Astrocyte (in vitro differentiated cells and primary cell): Measurements from ENCODE around the gene PDLIM5. TPM values are rescaled to one million over a fixed set of nuclear protein-coding genes. Genes with fewer than 3 reads are reported as not detected.

Experiments
- DNase-seq: peaks from one replicate; pipeline ENCODE4 v3.0.0-alpha.2; 2010; ENCODE audit warnings: low read depth
- FAIRE-seq: peaks from 2 replicates; lab custom pipeline; 2011; peaks lifted over from hg19 to GRCh38; lab: Jason Lieb, UNC
- H2AFZ ChIP-seq: 2 replicates; pipeline ENCODE4 v1.6.0; 2012; ENCODE audit warnings: low read depth, low read length, inconsistent platforms
- H3K27ac ChIP-seq: 2 replicates; pipeline ENCODE4 v1.5.1; 2011; ENCODE audit warnings: low read depth, low read length, inconsistent platforms
- H3K27me3 ChIP-seq: 2 replicates; pipeline ENCODE4 v1.6.0; 2011; ENCODE audit warnings: low read length, inconsistent platforms; ENCODE audit not compliant: insufficient read depth
- H3K36me3 ChIP-seq: 2 replicates; pipeline ENCODE4 v1.5.1; 2011; ENCODE audit warnings: low read length, inconsistent platforms; ENCODE audit not compliant: insufficient read depth
- H3K4me1 ChIP-seq: 2 replicates; pipeline ENCODE4 v1.5.1; 2011; ENCODE audit warnings: low read length, inconsistent platforms; ENCODE audit not compliant: insufficient read depth
- H3K4me2 ChIP-seq: 2 replicates; pipeline ENCODE4 v1.6.0; 2012; ENCODE audit warnings: low read length, inconsistent platforms
- H3K4me3 ChIP-seq: 2 replicates; pipeline ENCODE4 v1.5.1; 2011; ENCODE audit warnings: low read depth, mild to moderate bottlenecking, low read length, inconsistent platforms; ENCODE audit not compliant: insufficient read depth
- H3K79me2 ChIP-seq: 2 replicates; pipeline ENCODE4 v1.6.0; 2012; ENCODE audit warnings: mild to moderate bottlenecking, low read length, inconsistent platforms; ENCODE audit not compliant: insufficient read depth
- H3K9ac ChIP-seq: 2 replicates; pipeline ENCODE4 v1.6.0; 2012; ENCODE audit warnings: mild to moderate bottlenecking, low read length, inconsistent platforms
- H3K9me3 ChIP-seq: 2 replicates; pipeline ENCODE4 v1.5.1; 2012; ENCODE audit warnings: low read depth, mild to moderate bottlenecking, low read length, inconsistent platforms; ENCODE audit not compliant: insufficient read depth
- H4K20me1 ChIP-seq: 2 replicates; pipeline ENCODE4 v1.6.0; 2012; ENCODE audit warnings: low read length, inconsistent platforms; ENCODE audit not compliant: insufficient read depth
- H3K27ac Mint-ChIP-seq: one replicate; pipeline ENCODE4 v1.8.0; 2021; ENCODE audit warnings: mild to moderate bottlenecking, mixed read lengths; ENCODE audit not compliant: unreplicated experiment
- H3K27me3 Mint-ChIP-seq: one replicate; pipeline ENCODE4 v1.8.0; 2021; ENCODE audit warnings: low read depth, mixed read lengths; ENCODE audit not compliant: unreplicated experiment
- H3K36me3 Mint-ChIP-seq: one replicate; pipeline ENCODE4 v1.8.0; 2021; ENCODE audit warnings: low read depth, mixed read lengths; ENCODE audit not compliant: unreplicated experiment
- H3K4me1 Mint-ChIP-seq: one replicate; pipeline ENCODE4 v1.8.0; 2021; ENCODE audit warnings: low read depth, mixed read lengths; ENCODE audit not compliant: unreplicated experiment
- H3K4me3 Mint-ChIP-seq: one replicate; pipeline ENCODE4 v1.8.0; 2021; ENCODE audit warnings: mild to moderate bottlenecking, moderate library complexity, mixed read lengths; ENCODE audit not compliant: unreplicated experiment
- H3K9me3 Mint-ChIP-seq: one replicate; pipeline ENCODE4 v1.8.0; 2021; ENCODE audit warnings: mild to moderate bottlenecking, mixed read lengths; ENCODE audit not compliant: unreplicated experiment
- EZH2 ChIP-seq: IDR thresholded peaks from 2 replicates; pipeline ENCODE4 v1.6.1; 2012; ENCODE audit warnings: mild to moderate bottlenecking, low read length, inconsistent platforms; ENCODE audit not compliant: insufficient read depth
- total RNA-seq: library from RNA; stranded (reverse); gene quantifications from 2 replicates; pipeline ENCODE4 v1.2.1, GENCODE V29; 2021
- TF ChIP-seq, protein P1 (sequence below): IDR thresholded peaks from 2 replicates; pipeline ENCODE4 v1.5.1; 2011; ENCODE audit warnings: low read depth, mild to moderate bottlenecking, inconsistent platforms, low read length, moderate library complexity; ENCODE audit not compliant: insufficient read depth

Gene PDLIM5
- total RNA-seq, 1 donor from 2014 or later: 181 TPM

DNA sequence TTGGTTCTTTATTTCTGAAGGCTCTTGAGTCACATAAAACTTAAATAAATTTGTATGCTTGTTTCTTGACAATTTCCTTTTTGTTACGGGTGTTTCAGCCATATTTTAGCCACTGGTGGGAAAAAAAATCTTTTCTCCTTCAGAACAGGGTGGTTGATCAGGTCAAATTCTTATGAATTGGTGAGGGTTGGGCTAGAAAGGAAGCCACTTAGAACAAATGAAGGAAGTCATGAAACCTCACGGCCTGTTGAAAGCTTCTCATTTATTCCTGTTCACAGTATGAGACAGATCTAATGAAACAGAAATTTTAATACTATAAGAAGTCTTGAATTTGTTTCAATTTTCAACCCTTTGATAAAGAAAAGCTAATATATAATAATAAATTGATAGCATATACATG, 12.1 kb upstream of the PDLIM5 start:
- H3K27me3 Mint-ChIP-seq: peaks cover 2% of the 10 kb centered on the region
- H3K4me3 Mint-ChIP-seq: no peak overlapping the region
- Histone ChIP-seq H4K20me1 (no peaks in the 10 kb centered on the region), H3K4me2 (no peak overlapping the region), H2AFZ (no peak overlapping the region), H3K27ac (no peak overlapping the region), H3K9me3 (no peaks in the 10 kb centered on the region), H3K36me3 (no peaks in the 10 kb centered on the region), H3K79me2 (no peaks in the 10 kb centered on the region), H3K27me3 (no peaks in the 10 kb centered on the region), H3K4me1 (no peaks in the 10 kb centered on the region), H3K9ac (no peak overlapping the region), H3K4me3 (no peak overlapping the region)
- no peak for DNase-seq
- no peaks in the 10 kb centered on the region for H3K36me3 Mint-ChIP-seq
- H3K27ac Mint-ChIP-seq: no peak overlapping the region
- FAIRE-seq: no peak
- TF ChIP-seq EZH2: no peak
- TF ChIP-seq, protein P1, sequence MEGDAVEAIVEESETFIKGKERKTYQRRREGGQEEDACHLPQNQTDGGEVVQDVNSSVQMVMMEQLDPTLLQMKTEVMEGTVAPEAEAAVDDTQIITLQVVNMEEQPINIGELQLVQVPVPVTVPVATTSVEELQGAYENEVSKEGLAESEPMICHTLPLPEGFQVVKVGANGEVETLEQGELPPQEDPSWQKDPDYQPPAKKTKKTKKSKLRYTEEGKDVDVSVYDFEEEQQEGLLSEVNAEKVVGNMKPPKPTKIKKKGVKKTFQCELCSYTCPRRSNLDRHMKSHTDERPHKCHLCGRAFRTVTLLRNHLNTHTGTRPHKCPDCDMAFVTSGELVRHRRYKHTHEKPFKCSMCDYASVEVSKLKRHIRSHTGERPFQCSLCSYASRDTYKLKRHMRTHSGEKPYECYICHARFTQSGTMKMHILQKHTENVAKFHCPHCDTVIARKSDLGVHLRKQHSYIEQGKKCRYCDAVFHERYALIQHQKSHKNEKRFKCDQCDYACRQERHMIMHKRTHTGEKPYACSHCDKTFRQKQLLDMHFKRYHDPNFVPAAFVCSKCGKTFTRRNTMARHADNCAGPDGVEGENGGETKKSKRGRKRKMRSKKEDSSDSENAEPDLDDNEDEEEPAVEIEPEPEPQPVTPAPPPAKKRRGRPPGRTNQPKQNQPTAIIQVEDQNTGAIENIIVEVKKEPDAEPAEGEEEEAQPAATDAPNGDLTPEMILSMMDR: no peak
- H3K4me1 Mint-ChIP-seq: no peaks in the 10 kb centered on the region
- no peaks in the 10 kb centered on the region for H3K9me3 Mint-ChIP-seq

DNA sequence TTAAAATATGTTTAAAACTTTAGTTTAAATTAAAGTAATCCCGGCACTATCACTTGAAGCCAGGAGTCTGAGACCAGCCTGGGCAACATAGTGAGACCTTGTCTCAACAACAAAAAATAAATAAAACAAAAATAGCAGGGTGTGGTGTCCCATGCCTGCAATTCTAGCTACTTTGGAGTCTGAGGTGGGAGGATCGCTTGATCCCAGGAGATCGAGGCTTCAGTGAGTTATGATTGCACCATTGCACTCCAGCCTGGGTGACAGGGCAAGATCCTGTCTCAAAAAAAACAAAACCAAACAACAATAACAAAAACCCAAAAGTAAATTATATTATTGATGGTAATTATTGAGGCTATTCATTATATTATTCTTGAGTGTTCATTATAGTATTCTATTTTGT, 9.9 kb upstream of the PDLIM5 start:
- no peak overlapping the region for H3K4me2 ChIP-seq
- no peak overlapping the region for H3K4me3 ChIP-seq
- no peaks in the 10 kb centered on the region for H3K36me3 Mint-ChIP-seq
- H3K4me1 ChIP-seq: peaks cover 6% of the 10 kb centered on the region
- H3K27ac ChIP-seq: no peak overlapping the region
- H4K20me1 ChIP-seq: no peaks in the 10 kb centered on the region
- no peaks in the 10 kb centered on the region for H3K36me3 ChIP-seq
- FAIRE-seq (no peak), DNase-seq (no peak)
- H3K4me1 Mint-ChIP-seq: no peaks in the 10 kb centered on the region
- no peaks in the 10 kb centered on the region for H3K9me3 Mint-ChIP-seq
- no peak overlapping the region for H3K9ac ChIP-seq
- no peaks in the 10 kb centered on the region for H3K79me2 ChIP-seq
- H3K27me3 Mint-ChIP-seq: peaks cover 2% of the 10 kb centered on the region
- TF ChIP-seq EZH2: no peak
- TF ChIP-seq, protein P1: no peak
- no peak overlapping the region for H3K4me3 Mint-ChIP-seq
- no peak overlapping the region for H2AFZ ChIP-seq
- H3K27ac Mint-ChIP-seq: no peak overlapping the region
- no peaks in the 10 kb centered on the region for H3K27me3 ChIP-seq
- H3K9me3 ChIP-seq: no peaks in the 10 kb centered on the region

DNA sequence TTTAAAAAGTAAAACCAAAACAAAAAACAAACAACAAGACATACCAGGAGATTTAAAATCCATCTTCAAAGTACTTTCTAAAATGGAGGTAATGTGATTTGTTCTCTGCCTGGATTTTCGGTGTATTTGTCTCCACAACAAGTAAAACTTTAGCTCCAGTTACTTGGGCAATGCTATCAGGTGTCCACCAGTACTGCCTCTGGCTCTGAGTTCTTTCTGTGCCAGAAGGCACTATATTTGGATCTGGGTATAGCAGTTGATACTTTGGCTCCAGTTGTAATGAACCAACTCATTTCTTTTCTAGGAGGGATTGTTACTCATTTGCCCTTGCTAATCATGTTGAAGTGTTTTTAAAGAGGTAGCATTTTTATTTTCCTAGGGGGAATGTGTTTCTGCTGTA, 9.5 kb upstream of the PDLIM5 start:
- DNase-seq: no peak
- Histone ChIP-seq H3K36me3 (no peaks in the 10 kb centered on the region), H3K4me2 (no peak overlapping the region), H3K27me3 (no peaks in the 10 kb centered on the region), H4K20me1 (no peaks in the 10 kb centered on the region), H3K9ac (no peak overlapping the region), H3K4me1 (peaks cover 6% of the 10 kb centered on the region), H3K9me3 (no peaks in the 10 kb centered on the region), H3K4me3 (no peak overlapping the region), H3K79me2 (no peaks in the 10 kb centered on the region), H3K27ac (no peak overlapping the region), H2AFZ (no peak overlapping the region)
- no peak for TF ChIP-seq EZH2
- TF ChIP-seq, protein P1: no peak
- Mint-ChIP-seq H3K27ac (no peak overlapping the region), H3K4me1 (no peaks in the 10 kb centered on the region), H3K4me3 (no peak overlapping the region), H3K27me3 (peaks cover 2% of the 10 kb centered on the region), H3K9me3 (no peaks in the 10 kb centered on the region), H3K36me3 (no peaks in the 10 kb centered on the region)
- no peak for FAIRE-seq
